ENCODE data around the gene AFF3. TPM values are rescaled to one million over a fixed set of nuclear protein-coding genes. Genes with fewer than 3 reads are reported as not detected.

AFF3 gene
- total RNA-seq, 3 donors from 2014 or later (not counting 1 experiment from before 2014, with no cell fraction given), result 4.6 to 9.6 (median 5.6) TPM

DNA sequence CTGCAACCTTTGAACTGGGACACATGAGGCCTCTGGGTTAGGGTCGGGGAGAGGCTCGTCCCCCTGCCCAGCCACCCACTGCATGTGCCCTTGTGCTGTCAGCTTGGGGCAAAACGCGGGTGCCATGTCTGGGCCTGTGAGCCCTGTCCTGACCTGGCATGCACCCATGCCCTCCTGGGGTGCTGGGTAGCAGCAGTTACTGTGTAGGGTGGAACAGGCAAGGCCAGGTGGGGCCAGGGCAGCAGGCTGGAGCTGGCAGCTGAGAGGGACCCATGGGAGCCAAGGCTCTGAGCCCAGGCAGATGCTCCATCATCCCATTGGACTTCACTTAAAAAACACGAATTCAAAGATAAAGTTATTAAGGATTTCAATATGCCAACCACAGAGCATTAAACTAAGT is 518.8 kb downstream of the AFF3 start:
- WGBS (ENCODE audit: insufficient coverage), result 92% methylated on average over 5 of the region's 5 CpGs

DNA sequence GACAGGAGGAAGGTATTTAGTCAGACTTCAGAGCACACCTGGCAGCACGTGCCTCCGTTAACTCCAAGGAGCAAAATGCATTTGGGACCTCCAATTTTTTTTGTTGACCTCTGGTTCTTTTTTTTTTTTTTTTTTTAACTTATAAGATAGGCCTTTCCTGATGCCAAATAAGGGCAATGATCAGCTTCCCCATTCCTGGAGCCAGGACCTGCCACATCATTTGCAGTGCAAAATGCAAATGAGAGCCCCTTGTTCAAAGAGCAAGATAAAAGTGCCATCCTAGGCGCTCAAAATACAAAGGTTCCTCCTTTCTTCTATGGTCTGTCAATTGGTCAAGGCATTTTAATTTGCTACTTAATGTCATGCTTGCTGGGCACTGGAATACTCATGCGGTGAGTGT is 519.4 kb downstream of the AFF3 start:
- Histone ChIP-seq H3K9me3 (ENCODE audit: control insufficient read depth, insufficient read depth, low read length) (no peaks in the 10 kb centered on the region), H3K36me3 (ENCODE audit: control insufficient read depth, insufficient read depth, low read length) (no peaks in the 10 kb centered on the region), H3K4me1 (ENCODE audit: control insufficient read depth, insufficient read depth, low read length) (no peaks in the 10 kb centered on the region), H3K27me3 (ENCODE audit: control insufficient read depth, insufficient read depth, low read length) (no peaks in the 10 kb centered on the region), H3K4me3 (ENCODE audit: low read length) (no peak overlapping the region), H3K27ac (ENCODE audit: low read length) (no peak overlapping the region)
- TF ChIP-seq, protein P1, sequence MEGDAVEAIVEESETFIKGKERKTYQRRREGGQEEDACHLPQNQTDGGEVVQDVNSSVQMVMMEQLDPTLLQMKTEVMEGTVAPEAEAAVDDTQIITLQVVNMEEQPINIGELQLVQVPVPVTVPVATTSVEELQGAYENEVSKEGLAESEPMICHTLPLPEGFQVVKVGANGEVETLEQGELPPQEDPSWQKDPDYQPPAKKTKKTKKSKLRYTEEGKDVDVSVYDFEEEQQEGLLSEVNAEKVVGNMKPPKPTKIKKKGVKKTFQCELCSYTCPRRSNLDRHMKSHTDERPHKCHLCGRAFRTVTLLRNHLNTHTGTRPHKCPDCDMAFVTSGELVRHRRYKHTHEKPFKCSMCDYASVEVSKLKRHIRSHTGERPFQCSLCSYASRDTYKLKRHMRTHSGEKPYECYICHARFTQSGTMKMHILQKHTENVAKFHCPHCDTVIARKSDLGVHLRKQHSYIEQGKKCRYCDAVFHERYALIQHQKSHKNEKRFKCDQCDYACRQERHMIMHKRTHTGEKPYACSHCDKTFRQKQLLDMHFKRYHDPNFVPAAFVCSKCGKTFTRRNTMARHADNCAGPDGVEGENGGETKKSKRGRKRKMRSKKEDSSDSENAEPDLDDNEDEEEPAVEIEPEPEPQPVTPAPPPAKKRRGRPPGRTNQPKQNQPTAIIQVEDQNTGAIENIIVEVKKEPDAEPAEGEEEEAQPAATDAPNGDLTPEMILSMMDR (IDR thresholded peaks at IDR 0.05), result no peak
- Mint-ChIP-seq H3K36me3 (no peaks in the 10 kb centered on the region), H3K27me3 (ENCODE audit: low read depth in 2 of 2) (no peaks in the 10 kb centered on the region), H3K27ac (no peak overlapping the region), H3K9me3 (no peaks in the 10 kb centered on the region), H3K4me3 (no peak overlapping the region), H3K4me1 (no peaks in the 10 kb centered on the region)
- intact Hi-C loops (cut with micrococcal nuclease), result no loop called here
- DNase-seq (no peak), ATAC-seq (no peak)
- WGBS (ENCODE audit: insufficient coverage), result 92% methylated on average over 4 of the region's 4 CpGs

More for the DNA sequence above, 518.8 kb downstream of the AFF3 start:
- H3K4me3 Mint-ChIP-seq, result no peak overlapping the region
- Histone ChIP-seq H3K9me3 (ENCODE audit: control insufficient read depth, insufficient read depth, low read length) (no peaks in the 10 kb centered on the region), H3K27ac (ENCODE audit: low read length) (no peak overlapping the region), H3K4me3 (ENCODE audit: low read length) (no peak overlapping the region), H3K27me3 (ENCODE audit: control insufficient read depth, insufficient read depth, low read length) (no peaks in the 10 kb centered on the region), H3K4me1 (ENCODE audit: control insufficient read depth, insufficient read depth, low read length) (no peaks in the 10 kb centered on the region), H3K36me3 (ENCODE audit: control insufficient read depth, insufficient read depth, low read length) (no peaks in the 10 kb centered on the region)
- TF ChIP-seq, protein P1 (IDR thresholded peaks at IDR 0.05), result no peak
- no peaks in the 10 kb centered on the region for H3K9me3 Mint-ChIP-seq
- intact Hi-C loops (cut with micrococcal nuclease), result no loop called here
- H3K27ac Mint-ChIP-seq, result no peak overlapping the region
- H3K4me1 Mint-ChIP-seq, result no peaks in the 10 kb centered on the region
- H3K27me3 Mint-ChIP-seq (ENCODE audit: low read depth in 2 of 2), result no peaks in the 10 kb centered on the region
- DNase-seq (no peak), ATAC-seq (no peak)
- H3K36me3 Mint-ChIP-seq, result no peaks in the 10 kb centered on the region

DNA sequence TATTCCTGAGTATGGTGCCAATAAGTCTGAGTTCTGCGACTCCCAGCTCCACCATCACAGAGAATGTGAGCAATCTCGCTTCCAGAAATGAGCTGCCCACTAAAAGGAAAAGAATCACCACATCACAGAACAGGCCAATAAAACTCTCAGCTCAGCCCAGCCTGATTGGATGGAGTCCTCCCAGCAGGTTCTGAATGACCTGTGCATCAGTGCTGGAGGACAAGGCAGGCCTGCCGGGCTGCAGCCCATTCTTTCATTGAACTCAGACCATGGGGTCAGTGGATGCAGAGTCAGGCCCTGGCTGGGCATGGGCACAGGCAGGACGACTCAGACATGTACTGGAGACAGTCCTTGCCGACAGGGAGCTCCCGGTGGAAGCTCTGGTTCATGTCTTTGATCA is 519.9 kb downstream of the AFF3 start:
- H3K27ac Mint-ChIP-seq, result no peak overlapping the region
- no peaks in the 10 kb centered on the region for H3K36me3 Mint-ChIP-seq
- no peak for ATAC-seq
- no peaks in the 10 kb centered on the region for H3K27me3 Mint-ChIP-seq (ENCODE audit: low read depth in 2 of 2)
- Histone ChIP-seq H3K4me1 (ENCODE audit: control insufficient read depth, insufficient read depth, low read length) (no peaks in the 10 kb centered on the region), H3K27me3 (ENCODE audit: control insufficient read depth, insufficient read depth, low read length) (no peaks in the 10 kb centered on the region), H3K36me3 (ENCODE audit: control insufficient read depth, insufficient read depth, low read length) (no peaks in the 10 kb centered on the region), H3K27ac (ENCODE audit: low read length) (no peak overlapping the region), H3K9me3 (ENCODE audit: control insufficient read depth, insufficient read depth, low read length) (no peaks in the 10 kb centered on the region), H3K4me3 (ENCODE audit: low read length) (no peak overlapping the region)
- WGBS (ENCODE audit: insufficient coverage), result 90% methylated on average over 6 of the region's 6 CpGs
- intact Hi-C loops (cut with micrococcal nuclease), result no loop called here
- TF ChIP-seq, protein P1 (IDR thresholded peaks at IDR 0.05), result no peak
- H3K9me3 Mint-ChIP-seq, result no peaks in the 10 kb centered on the region
- H3K4me3 Mint-ChIP-seq, result no peak overlapping the region
- no peak for DNase-seq
- no peaks in the 10 kb centered on the region for H3K4me1 Mint-ChIP-seq

DNA sequence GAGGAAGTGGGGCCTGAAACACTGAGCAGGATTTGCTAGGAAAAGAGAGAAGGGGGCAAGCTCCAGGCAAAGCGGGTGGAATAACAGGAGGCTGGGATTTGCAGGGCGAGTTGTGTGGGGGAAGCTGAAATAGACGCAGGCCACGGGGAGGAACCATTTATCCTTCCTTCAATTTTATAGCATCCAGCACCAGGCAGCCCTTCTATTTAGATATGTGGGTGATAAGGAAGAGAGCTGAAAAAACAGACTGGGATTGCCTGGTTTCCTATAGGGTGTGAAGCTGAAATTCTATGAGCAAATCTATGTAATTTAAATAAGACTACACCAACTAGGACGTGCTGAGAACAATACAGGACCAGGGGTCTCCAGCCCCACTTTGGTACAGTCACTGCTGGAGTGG is 520.6 kb downstream of the AFF3 start:
- Histone ChIP-seq H3K27me3 (ENCODE audit: control insufficient read depth, insufficient read depth, low read length) (no peaks in the 10 kb centered on the region), H3K36me3 (ENCODE audit: control insufficient read depth, insufficient read depth, low read length) (no peaks in the 10 kb centered on the region), H3K27ac (ENCODE audit: low read length) (no peak overlapping the region), H3K9me3 (ENCODE audit: control insufficient read depth, insufficient read depth, low read length) (no peaks in the 10 kb centered on the region), H3K4me3 (ENCODE audit: low read length) (no peak overlapping the region), H3K4me1 (ENCODE audit: control insufficient read depth, insufficient read depth, low read length) (no peaks in the 10 kb centered on the region)
- intact Hi-C loops (cut with micrococcal nuclease), result no loop called here
- H3K9me3 Mint-ChIP-seq, result no peaks in the 10 kb centered on the region
- no peak overlapping the region for H3K4me3 Mint-ChIP-seq
- H3K27ac Mint-ChIP-seq, result no peak overlapping the region
- DNase-seq, result no peak
- no peak for ATAC-seq
- 85% methylated on average over 2 of the region's 5 CpGs for WGBS (ENCODE audit: insufficient coverage)
- H3K4me1 Mint-ChIP-seq, result no peaks in the 10 kb centered on the region
- H3K36me3 Mint-ChIP-seq, result no peaks in the 10 kb centered on the region
- TF ChIP-seq, protein P1 (IDR thresholded peaks at IDR 0.05), result no peak
- no peaks in the 10 kb centered on the region for H3K27me3 Mint-ChIP-seq (ENCODE audit: low read depth in 2 of 2)

All from natural killer cell (primary cell).